OCI-LY3 (cell line): ENCODE results near the gene CLSTN1.

Experiments
- EZH2phosphoT487 ChIP-seq: fragments of 200-600 bp; shearing (Covaris generic); IDR thresholded peaks from 2 replicates; pipeline ENCODE4 v1.6.1; 2018; ENCODE audit warnings: antibody characterized with exemption, mixed run types, low read depth
- TF ChIP-seq, protein P1 (sequence below): fragments of 200-600, 300-600 bp; sonication (generic); IDR thresholded peaks from 2 replicates; pipeline ENCODE4 v1.5.1; 2014; ENCODE audit warnings: antibody characterized with exemption, low read length, low read depth

DNA sequence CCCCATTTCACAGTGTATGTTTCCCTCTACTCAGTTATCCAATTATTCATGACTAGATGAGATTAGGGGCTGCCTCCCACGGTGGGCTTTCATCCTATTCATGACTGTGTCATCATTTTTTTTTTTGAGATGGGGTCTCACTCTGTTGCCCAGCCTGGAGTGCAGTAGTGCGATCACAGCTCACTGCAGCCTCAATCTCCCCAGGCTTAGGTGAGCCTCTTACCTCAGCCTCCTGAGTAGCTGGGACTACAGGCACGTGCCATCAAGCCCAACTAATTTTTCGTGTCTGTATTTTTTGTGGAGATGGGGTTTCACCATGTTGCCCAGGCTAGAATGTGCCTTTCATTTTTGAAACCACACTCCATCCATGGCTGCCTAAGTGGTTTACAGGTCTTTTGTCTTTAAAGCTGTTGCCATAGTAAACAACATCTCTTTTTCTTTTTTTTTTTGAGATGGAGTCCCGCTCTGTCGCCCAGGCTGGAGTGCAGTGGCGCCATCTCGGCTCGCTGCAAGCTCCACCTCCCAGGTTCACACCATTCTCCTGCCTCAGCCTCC, 112.2 kb downstream of the CLSTN1 start:
- TF ChIP-seq, protein P1, sequence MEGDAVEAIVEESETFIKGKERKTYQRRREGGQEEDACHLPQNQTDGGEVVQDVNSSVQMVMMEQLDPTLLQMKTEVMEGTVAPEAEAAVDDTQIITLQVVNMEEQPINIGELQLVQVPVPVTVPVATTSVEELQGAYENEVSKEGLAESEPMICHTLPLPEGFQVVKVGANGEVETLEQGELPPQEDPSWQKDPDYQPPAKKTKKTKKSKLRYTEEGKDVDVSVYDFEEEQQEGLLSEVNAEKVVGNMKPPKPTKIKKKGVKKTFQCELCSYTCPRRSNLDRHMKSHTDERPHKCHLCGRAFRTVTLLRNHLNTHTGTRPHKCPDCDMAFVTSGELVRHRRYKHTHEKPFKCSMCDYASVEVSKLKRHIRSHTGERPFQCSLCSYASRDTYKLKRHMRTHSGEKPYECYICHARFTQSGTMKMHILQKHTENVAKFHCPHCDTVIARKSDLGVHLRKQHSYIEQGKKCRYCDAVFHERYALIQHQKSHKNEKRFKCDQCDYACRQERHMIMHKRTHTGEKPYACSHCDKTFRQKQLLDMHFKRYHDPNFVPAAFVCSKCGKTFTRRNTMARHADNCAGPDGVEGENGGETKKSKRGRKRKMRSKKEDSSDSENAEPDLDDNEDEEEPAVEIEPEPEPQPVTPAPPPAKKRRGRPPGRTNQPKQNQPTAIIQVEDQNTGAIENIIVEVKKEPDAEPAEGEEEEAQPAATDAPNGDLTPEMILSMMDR: no peak
- no peak for TF ChIP-seq EZH2phosphoT487
